Peyer's patch (tissue), 4 donors: Measurements from ENCODE around the gene PDE4B.

ENCODE experiments used
- CTCF ChIP-seq, 6 experiments: fragments of 450-650 bp in 4 of 6; fragments of 200-600 bp in 2 of 6; sonication (generic) in 1 of 6; IDR thresholded peaks; one replicate each; pipeline ENCODE4 v1.5.1; 2017 to 2019; ENCODE audit warnings: antibody characterized with exemption in 6 of 6, mild to moderate bottlenecking in 3 of 6, moderate library complexity in 1 of 6
- POLR2A ChIP-seq, 2 donors: fragments of 450-650 bp; IDR thresholded peaks; one replicate each; pipeline ENCODE4 v1.5.1; 2017; ENCODE audit warnings: antibody characterized with exemption in 2 of 2, mild to moderate bottlenecking in 2 of 2, moderate library complexity in 2 of 2

- TF ChIP-seq CTCF (IDR thresholded peaks at IDR 0.05) (no peak), POLR2A (IDR thresholded peaks at IDR 0.05) (no peak)
These were observed 44.0 kb downstream of the PDE4B start for GRCh38 chr1:65836686-65837085.
